GM21717 (cell line): Measurements from ENCODE around the gene SPC24.
"Not testable (repeated sequence)": the region's sequence is repeated elsewhere in the genome, so short reads cannot be mapped to it uniquely, and the experiment has no call there.

Experiments
- ATAC-seq: cut with Tn5 transposase; IDR thresholded peaks from one replicate; pipeline ENCODE4 v1.9.1; 2021; ENCODE audit warnings: mild to moderate bottlenecking, moderate library complexity; ENCODE audit not compliant: unreplicated experiment

SPC24 gene

GRCh38 chr19:11192957-11193939 lies 37.7 kb upstream of the SPC24 start:
- ATAC-seq: no peak

- no peak for ATAC-seq
Observed at GRCh38 chr19:11191934-11192333, 36.4 kb upstream of the SPC24 start.

- ATAC-seq: no peak
Observed at GRCh38 chr19:11191273-11191755, 35.7 kb upstream of the SPC24 start.

DNA sequence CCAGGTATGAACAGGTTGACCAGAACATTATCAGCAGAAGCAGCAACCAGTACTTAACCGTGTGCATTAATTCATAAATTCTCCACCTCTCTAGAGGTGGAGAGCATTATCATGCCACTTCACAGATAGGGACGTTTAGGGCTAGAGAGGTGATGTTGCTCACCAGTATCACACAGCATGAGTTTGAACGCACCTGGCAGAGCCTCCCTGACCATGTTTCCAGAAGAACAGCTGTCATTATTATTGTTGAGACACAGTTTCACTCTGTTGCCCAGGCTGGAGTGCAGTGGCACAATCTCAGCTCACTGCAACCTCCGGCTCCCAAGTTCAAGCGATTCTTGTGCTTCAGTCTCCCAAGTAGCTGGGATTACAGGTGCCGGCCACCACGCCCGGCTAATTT lies 34.9 kb upstream of the SPC24 start:
- ATAC-seq: no peak

DNA sequence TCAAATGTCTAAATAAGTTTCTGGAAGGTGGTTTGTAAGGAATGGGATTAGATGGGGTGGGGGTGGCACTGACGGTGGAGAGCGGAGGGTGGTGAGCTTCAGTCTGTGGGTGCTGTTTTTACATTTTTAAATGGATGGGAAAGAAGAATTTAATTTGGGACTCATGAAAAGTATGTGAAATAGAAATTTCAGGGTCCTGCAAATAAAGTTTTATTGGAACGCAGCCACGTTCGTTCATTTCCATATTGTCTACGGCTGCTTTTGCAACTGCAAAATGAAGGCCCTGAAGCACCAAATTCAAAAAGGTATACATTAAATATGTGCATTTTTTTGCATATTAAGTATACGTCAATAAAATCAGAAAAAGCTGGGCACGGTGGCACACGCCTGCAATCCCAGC lies 31.9 kb upstream of the SPC24 start:
- ATAC-seq: no peak

GRCh38 chr19:11182994-11183393 lies 27.4 kb upstream of the SPC24 start:
- no peak for ATAC-seq

DNA sequence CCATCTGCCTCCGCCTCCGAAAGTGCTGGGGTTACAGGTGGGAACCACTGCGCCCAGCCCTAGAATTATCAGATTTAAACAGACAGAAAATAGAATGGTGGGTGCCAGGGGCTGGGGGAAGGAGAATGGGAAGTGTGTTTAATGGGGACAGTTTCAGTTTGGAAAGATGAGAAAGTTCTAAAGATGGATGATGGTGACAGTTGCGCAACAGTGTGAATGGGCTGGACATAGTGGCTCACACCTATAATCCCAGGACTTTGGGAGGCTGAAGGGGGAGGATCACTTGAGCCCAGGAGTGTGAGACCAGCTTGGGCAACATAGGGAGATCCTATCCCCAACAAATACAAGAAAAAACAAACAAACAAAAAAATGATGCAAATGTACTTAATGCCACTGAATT lies 25.9 kb upstream of the SPC24 start:
- no peak for ATAC-seq

DNA sequence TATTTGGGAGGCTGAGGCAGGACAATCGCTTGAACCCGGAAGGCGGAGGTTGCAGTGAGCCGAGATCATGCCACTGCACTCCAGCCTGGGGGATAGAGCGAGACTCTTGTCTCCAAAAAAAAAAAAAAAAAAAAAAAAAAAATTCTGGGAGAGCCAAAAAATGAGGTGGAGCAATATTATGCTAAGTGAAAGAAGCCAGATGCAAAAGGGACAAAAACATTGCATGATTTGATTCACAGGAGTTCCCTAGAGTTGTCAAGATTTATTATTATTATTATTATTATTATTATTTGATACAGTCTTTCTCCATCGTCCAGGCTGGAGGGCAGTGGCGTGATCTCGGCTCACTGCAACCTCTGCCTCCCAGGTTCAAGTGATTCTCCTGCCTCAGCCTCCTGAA lies 25.4 kb upstream of the SPC24 start:
- not testable (repeated sequence) for ATAC-seq

- ATAC-seq: no peak
Observed at GRCh38 chr19:11180346-11180745, 24.8 kb upstream of the SPC24 start.

- no peak for ATAC-seq
Observed at GRCh38 chr19:11179716-11180297, 24.2 kb upstream of the SPC24 start.

- ATAC-seq: not testable (repeated sequence)
Observed at GRCh38 chr19:11179145-11179465, 23.5 kb upstream of the SPC24 start.

- ATAC-seq: no peak
Observed at GRCh38 chr19:11177592-11177991, 22.0 kb upstream of the SPC24 start.

- ATAC-seq: no peak
Observed at GRCh38 chr19:11176466-11177193, 21.0 kb upstream of the SPC24 start.

GRCh38 chr19:11175920-11176319 lies 20.3 kb upstream of the SPC24 start:
- ATAC-seq: no peak

DNA sequence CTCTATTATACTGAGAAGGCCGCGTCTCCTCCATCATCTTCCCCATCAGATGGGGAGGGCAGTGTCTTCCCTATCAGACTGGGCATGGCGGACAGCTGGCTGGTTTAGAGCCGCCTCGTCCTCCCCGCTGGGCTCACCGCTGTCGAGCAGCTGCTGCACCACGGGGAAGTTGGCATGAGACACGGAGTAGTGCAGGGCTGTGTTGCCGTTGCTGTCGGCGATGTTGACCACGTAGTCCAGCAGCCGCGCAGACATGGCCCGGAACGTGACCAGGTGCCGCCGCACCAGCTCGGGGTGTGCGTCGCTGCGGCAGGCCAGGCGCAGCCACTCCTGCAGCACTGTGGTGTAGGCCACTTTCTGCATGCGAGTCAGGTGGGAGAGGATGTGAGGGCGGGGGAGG lies 18.8 kb upstream of the SPC24 start:
- no peak for ATAC-seq

DNA sequence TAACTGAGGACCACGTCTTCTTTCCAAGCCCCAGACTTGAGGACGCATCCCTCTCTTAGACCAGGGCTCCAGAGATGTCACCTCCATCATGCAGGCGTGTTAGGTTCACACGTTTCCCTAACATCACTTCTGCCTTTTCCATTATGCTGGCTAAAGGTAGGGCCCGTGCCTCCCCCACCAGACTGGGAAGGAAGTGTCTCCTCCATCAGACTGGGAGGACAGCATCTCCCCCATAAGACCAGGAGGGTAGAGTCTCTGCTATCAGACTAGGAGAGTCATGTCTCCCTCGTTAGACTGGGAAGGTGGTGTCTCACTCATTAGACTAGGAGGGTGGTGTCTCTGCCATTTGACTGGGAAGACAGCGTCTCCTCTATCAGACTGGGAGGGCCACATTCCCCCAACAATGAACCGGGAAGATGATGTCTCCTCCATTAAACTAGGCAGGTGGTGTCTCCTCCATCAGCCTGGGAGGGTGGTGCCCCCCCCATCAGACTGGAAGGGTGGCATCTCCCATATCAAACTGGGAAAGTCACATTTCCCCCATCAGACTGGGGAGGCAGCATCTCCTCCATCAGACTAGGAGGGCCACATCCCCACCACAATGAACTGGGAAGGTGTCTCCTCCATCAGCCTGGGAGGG lies 18.1 kb upstream of the SPC24 start:
- no peak for ATAC-seq

GRCh38 chr19:11172576-11172975 lies 17.0 kb upstream of the SPC24 start:
- ATAC-seq: no peak

DNA sequence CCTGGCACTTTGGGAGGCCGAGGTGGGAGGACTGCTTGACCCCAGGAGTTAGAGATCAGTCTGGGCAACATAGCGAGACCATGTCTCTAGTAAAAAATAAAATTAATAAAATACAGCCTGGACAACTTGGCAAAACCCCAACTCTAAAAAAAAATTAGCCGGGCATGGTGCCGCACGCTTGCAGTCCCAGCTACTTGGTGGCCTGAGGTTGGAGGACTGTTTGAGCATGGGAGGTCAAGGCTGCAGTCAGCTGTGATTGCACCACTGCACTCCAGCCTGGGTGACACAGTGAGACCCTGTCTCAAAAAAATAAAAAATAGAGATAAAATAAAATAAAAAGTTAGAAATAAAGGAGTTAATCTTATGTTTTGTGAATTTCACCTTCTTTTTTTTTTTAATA lies 15.6 kb upstream of the SPC24 start:
- no peak for ATAC-seq

GRCh38 chr19:11169896-11170678 lies 14.5 kb upstream of the SPC24 start:
- ATAC-seq: no peak

GRCh38 chr19:11168568-11168967 lies 13.0 kb upstream of the SPC24 start:
- no peak for ATAC-seq
